GM23338 (cell line): ENCODE results near the gene PRDM5. TPM values are rescaled to one million over a fixed set of nuclear protein-coding genes. Genes with fewer than 3 reads are reported as not detected.

ENCODE experiments used
- ATAC-seq: fragments of 200-7000 bp; cut with Tn5 transposase; 3 replicates; pipeline ENCODE4 v1.9.1; 2020
- DNase-seq: peaks from one replicate; pipeline ENCODE4 v3.0.0-alpha.2; 2015; ENCODE audit warnings: low spot score
- H2AFZ ChIP-seq: fragments of 200-600 bp; sonication (generic); 2 replicates; pipeline ENCODE4 v1.8.0; 2016; ENCODE audit warnings: antibody characterized with exemption, mild to moderate bottlenecking, moderate library complexity
- H3F3A ChIP-seq: fragments of 200-600 bp; sonication (generic); replicated peaks from 2 replicates; pipeline ENCODE4 v1.8.0; 2017; ENCODE audit warnings: antibody characterized with exemption, mixed run types, low read depth
- H3K27ac ChIP-seq: fragments of 200-600 bp; sonication (generic); 2 replicates; pipeline ENCODE4 v1.6.1; 2016; ENCODE audit warnings: low read depth
- H3K27me3 ChIP-seq: fragments of 200-600 bp; sonication (generic); 2 replicates; pipeline ENCODE4 v1.8.0; 2016; ENCODE audit warnings: mild to moderate bottlenecking, mixed run types, moderate library complexity; ENCODE audit not compliant: insufficient read depth
- H3K36me3 ChIP-seq: fragments of 200-600 bp; sonication (generic); 2 replicates; pipeline ENCODE4 v1.8.0; 2016; ENCODE audit warnings: mild to moderate bottlenecking; ENCODE audit not compliant: insufficient read depth
- H3K4me1 ChIP-seq: fragments of 200-600 bp; sonication (generic); 2 replicates; pipeline ENCODE4 v1.8.0; 2016; ENCODE audit warnings: mild to moderate bottlenecking, moderate library complexity; ENCODE audit not compliant: insufficient read depth
- H3K4me2 ChIP-seq: fragments of 200-600 bp; sonication (generic); 2 replicates; pipeline ENCODE4 v1.7.1; 2017; ENCODE audit warnings: mixed run types
- H3K4me3 ChIP-seq: fragments of 200-600 bp; sonication (generic); 2 replicates; pipeline ENCODE4 v1.6.1; 2016; ENCODE audit warnings: mixed run types
- H3K79me2 ChIP-seq: fragments of 200-600 bp; sonication (generic); replicated peaks from 2 replicates; pipeline ENCODE4 v1.8.0; 2017; ENCODE audit warnings: mild to moderate bottlenecking; ENCODE audit not compliant: insufficient read depth
- H3K9me2 ChIP-seq: fragments of 200-600 bp; sonication (generic); 2 replicates; pipeline ENCODE4 v1.8.0; 2017; ENCODE audit not compliant: insufficient read depth
- H4K20me1 ChIP-seq: fragments of 200-600 bp; sonication (generic); replicated peaks from 2 replicates; pipeline ENCODE4 v1.8.0; 2017; ENCODE audit warnings: mild to moderate bottlenecking; ENCODE audit not compliant: insufficient read depth
- H3K27ac Mint-ChIP-seq: 2 replicates; pipeline ENCODE4 v1.8.0; 2020; ENCODE audit warnings: inconsistent platforms, mild to moderate bottlenecking, moderate library complexity, mixed read lengths
- H3K27me3 Mint-ChIP-seq: 3 replicates; pipeline ENCODE4 v1.8.0; 2022; ENCODE audit warnings: low read depth, mild to moderate bottlenecking, moderate library complexity, mixed read lengths, inconsistent platforms; ENCODE audit not compliant: insufficient read depth, poor library complexity
- H3K36me3 Mint-ChIP-seq: 3 replicates; pipeline ENCODE4 v1.8.0; 2021; ENCODE audit warnings: low read depth, mild to moderate bottlenecking, inconsistent platforms, moderate library complexity, mixed read lengths
- H3K4me1 Mint-ChIP-seq: 3 replicates; pipeline ENCODE4 v1.8.0; 2020; ENCODE audit warnings: mild to moderate bottlenecking, inconsistent platforms, mixed read lengths
- H3K4me3 Mint-ChIP-seq: 3 replicates; pipeline ENCODE4 v1.8.0; 2021; ENCODE audit warnings: moderate library complexity, mild to moderate bottlenecking, inconsistent platforms, mixed read lengths
- H3K9me3 Mint-ChIP-seq: 3 replicates; pipeline ENCODE4 v1.8.0; 2020; ENCODE audit warnings: moderate library complexity, mild to moderate bottlenecking, inconsistent platforms, mixed read lengths
- EZH2 ChIP-seq: fragments of 200-600 bp; sonication (generic); IDR thresholded peaks from one replicate; pipeline ENCODE4 v1.8.0; 2017; ENCODE audit warnings: antibody characterized with exemption, mild to moderate bottlenecking, low read depth; ENCODE audit not compliant: unreplicated experiment
- NANOG ChIP-seq: IDR thresholded peaks from 2 replicates; pipeline ENCODE4 v1.6.1; 2016; ENCODE audit warnings: antibody characterized with exemption, borderline replicate concordance
- POLR2AphosphoS5 ChIP-seq: IDR thresholded peaks from 2 replicates; pipeline ENCODE4 v1.6.1; 2016; ENCODE audit warnings: antibody characterized with exemption, low read depth
- STAT1 ChIP-seq: IDR thresholded peaks from one replicate; pipeline ENCODE4 v1.6.1; 2016; ENCODE audit warnings: antibody characterized with exemption; ENCODE audit not compliant: unreplicated experiment
- polyA plus RNA-seq: library from polyadenylated mRNA; unstranded; fragments of >200 nt; fragmentation: Nextera tagmentation; extraction: Ambion mirVana; gene quantifications from 2 replicates; pipeline ENCODE4 v1.2.1, GENCODE V29; 2016
- total RNA-seq: library from RNA; depleted of rRNA; stranded (reverse); fragments of >200 nt; shearing (Covaris generic); gene quantifications from 2 replicates; pipeline ENCODE4 v1.2.3, GENCODE V29; 2014
- TF ChIP-seq, protein P1 (sequence below): IDR thresholded peaks from 2 replicates; pipeline ENCODE4 v1.6.1; 2016; ENCODE audit warnings: antibody characterized with exemption
- TF ChIP-seq, protein P2 (sequence below): fragments of 250-450 bp; sonication (Bioruptor Pico); IDR thresholded peaks from 2 replicates; pipeline ENCODE4 v1.5.0; 2020; ENCODE audit warnings: mild to moderate bottlenecking, moderate library complexity
- TF ChIP-seq, protein P3 (sequence below), 2 experiments: fragments of 200-600 bp in 1 of 2; sonication (generic) in 1 of 2; conservative IDR thresholded peaks; 2 replicates each; pipeline versions ENCODE4 v1.5.1 to v1.6.1; 2016 to 2017; ENCODE audit warnings: antibody characterized with exemption in 2 of 2, low read depth in 2 of 2, mild to moderate bottlenecking in 2 of 2, moderate library complexity in 1 of 2

Gene PRDM5
- total and polyA plus RNA-seq, 2 experiments from 2014 or later: 11.2 to 40.4 TPM

DNA sequence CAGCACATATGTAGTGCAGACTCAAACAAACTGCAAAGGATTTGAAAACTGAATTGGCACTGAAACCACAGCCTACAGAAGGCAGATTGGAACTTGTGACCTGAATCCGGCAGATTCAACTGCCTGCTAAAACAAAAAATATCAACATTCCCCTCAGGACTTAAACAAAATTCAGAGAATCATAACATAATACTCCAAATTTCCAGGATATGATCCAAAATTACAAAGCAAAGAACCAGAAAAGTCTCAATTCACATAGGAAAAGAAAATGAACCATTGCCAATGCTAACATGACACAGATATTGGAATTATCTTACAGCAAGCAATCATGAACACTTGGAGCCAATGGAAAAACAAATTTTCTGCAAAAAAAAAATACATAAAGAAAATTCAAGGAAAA, 250.4 kb downstream of the PRDM5 start:
- H3K27me3 ChIP-seq: no peaks in the 10 kb centered on the region
- peak overlapping the region; percentile 16 for H3K27ac Mint-ChIP-seq
- peaks cover 6% of the 10 kb centered on the region; the same call in 1 of the 3 replicates for H3K9me3 Mint-ChIP-seq
- TF ChIP-seq POLR2AphosphoS5 (no peak), EZH2 (no peak), NANOG (no peak)
- TF ChIP-seq, protein P1, sequence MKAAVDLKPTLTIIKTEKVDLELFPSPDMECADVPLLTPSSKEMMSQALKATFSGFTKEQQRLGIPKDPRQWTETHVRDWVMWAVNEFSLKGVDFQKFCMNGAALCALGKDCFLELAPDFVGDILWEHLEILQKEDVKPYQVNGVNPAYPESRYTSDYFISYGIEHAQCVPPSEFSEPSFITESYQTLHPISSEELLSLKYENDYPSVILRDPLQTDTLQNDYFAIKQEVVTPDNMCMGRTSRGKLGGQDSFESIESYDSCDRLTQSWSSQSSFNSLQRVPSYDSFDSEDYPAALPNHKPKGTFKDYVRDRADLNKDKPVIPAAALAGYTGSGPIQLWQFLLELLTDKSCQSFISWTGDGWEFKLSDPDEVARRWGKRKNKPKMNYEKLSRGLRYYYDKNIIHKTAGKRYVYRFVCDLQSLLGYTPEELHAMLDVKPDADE: no peak
- TF ChIP-seq, protein P2, sequence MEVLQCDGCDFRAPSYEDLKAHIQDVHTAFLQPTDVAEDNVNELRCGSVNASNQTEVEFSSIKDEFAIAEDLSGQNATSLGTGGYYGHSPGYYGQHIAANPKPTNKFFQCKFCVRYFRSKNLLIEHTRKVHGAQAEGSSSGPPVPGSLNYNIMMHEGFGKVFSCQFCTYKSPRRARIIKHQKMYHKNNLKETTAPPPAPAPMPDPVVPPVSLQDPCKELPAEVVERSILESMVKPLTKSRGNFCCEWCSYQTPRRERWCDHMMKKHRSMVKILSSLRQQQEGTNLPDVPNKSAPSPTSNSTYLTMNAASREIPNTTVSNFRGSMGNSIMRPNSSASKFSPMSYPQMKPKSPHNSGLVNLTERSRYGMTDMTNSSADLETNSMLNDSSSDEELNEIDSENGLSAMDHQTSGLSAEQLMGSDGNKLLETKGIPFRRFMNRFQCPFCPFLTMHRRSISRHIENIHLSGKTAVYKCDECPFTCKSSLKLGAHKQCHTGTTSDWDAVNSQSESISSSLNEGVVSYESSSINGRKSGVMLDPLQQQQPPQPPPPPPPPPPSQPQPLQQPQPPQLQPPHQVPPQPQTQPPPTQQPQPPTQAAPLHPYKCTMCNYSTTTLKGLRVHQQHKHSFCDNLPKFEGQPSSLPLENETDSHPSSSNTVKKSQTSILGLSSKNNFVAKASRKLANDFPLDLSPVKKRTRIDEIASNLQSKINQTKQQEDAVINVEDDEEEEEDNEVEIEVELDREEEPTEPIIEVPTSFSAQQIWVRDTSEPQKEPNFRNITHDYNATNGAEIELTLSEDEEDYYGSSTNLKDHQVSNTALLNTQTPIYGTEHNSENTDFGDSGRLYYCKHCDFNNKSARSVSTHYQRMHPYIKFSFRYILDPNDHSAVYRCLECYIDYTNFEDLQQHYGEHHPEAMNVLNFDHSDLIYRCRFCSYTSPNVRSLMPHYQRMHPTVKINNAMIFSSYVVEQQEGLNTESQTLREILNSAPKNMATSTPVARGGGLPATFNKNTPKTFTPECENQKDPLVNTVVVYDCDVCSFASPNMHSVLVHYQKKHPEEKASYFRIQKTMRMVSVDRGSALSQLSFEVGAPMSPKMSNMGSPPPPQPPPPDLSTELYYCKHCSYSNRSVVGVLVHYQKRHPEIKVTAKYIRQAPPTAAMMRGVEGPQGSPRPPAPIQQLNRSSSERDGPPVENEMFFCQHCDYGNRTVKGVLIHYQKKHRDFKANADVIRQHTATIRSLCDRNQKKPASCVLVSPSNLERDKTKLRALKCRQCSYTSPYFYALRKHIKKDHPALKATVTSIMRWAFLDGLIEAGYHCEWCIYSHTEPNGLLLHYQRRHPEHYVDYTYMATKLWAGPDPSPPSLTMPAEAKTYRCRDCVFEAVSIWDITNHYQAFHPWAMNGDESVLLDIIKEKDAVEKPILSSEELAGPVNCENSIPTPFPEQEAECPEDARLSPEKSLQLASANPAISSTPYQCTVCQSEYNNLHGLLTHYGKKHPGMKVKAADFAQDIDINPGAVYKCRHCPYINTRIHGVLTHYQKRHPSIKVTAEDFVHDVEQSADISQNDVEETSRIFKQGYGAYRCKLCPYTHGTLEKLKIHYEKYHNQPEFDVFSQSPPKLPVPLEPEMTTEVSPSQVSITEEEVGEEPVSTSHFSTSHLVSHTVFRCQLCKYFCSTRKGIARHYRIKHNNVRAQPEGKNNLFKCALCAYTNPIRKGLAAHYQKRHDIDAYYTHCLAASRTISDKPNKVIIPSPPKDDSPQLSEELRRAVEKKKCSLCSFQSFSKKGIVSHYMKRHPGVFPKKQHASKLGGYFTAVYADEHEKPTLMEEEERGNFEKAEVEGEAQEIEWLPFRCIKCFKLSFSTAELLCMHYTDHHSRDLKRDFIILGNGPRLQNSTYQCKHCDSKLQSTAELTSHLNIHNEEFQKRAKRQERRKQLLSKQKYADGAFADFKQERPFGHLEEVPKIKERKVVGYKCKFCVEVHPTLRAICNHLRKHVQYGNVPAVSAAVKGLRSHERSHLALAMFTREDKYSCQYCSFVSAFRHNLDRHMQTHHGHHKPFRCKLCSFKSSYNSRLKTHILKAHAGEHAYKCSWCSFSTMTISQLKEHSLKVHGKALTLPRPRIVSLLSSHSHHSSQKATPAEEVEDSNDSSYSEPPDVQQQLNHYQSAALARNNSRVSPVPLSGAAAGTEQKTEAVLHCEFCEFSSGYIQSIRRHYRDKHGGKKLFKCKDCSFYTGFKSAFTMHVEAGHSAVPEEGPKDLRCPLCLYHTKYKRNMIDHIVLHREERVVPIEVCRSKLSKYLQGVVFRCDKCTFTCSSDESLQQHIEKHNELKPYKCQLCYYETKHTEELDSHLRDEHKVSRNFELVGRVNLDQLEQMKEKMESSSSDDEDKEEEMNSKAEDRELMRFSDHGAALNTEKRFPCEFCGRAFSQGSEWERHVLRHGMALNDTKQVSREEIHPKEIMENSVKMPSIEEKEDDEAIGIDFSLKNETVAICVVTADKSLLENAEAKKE (CRISPR knock-in tag): no peak
- no peaks in the 10 kb centered on the region for H3K36me3 ChIP-seq
- H3K4me1 Mint-ChIP-seq: peaks cover 32% of the 10 kb centered on the region
- H3K4me3 Mint-ChIP-seq: no peak overlapping the region
- peaks cover 3% of the 10 kb centered on the region; the same call in 2 of the 3 replicates for H3K36me3 Mint-ChIP-seq
- H3K4me2 ChIP-seq: no peak overlapping the region
- H3K27me3 Mint-ChIP-seq: no peaks in the 10 kb centered on the region
- ATAC-seq: no peak
- H3K27ac ChIP-seq: peak overlapping the region; percentile 83
- no peaks in the 10 kb centered on the region; the same call in 1 of the 2 replicates for H3K9me2 ChIP-seq
- no peaks in the 10 kb centered on the region for H4K20me1 ChIP-seq
- H3K4me1 ChIP-seq: no peaks in the 10 kb centered on the region; the same call in 1 of the 2 replicates
- DNase-seq: no peak
- H3K79me2 ChIP-seq: no peaks in the 10 kb centered on the region
- no peak overlapping the region for H2AFZ ChIP-seq
- no peaks in the 10 kb centered on the region for H3F3A ChIP-seq
- H3K4me3 ChIP-seq: no peak overlapping the region

DNA sequence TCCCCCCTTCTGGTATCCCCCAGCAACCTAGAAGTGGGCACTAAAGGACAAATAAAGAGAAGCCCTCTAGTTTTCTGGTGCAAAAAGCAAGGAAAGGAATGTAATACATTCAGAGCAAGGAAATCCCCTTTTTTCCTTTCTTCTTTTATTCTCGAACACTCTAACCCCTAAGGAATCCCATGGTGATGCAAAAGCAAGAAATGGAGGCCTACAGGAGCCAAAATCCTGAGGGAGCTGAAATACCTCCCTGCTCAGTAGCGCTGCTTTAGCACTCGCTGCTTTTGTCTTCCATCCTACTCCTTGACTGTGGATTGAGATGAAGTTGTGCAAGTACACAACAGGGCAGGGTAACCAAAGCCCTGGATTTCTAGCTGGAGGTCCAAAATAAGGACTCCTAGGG, 251.0 kb downstream of the PRDM5 start:
- H4K20me1 ChIP-seq: no peaks in the 10 kb centered on the region
- Mint-ChIP-seq H3K4me1 (peaks cover 32% of the 10 kb centered on the region), H3K27me3 (no peaks in the 10 kb centered on the region), H3K36me3 (peaks cover 3% of the 10 kb centered on the region; the same call in 2 of the 3 replicates), H3K9me3 (peaks cover 6% of the 10 kb centered on the region; the same call in 1 of the 3 replicates), H3K4me3 (no peak overlapping the region), H3K27ac (peak overlapping the region; percentile 82)
- no peak overlapping the region for H2AFZ ChIP-seq
- no peaks in the 10 kb centered on the region for H3K27me3 ChIP-seq
- H3K4me2 ChIP-seq: no peak overlapping the region
- peak; percentile 92 for ATAC-seq
- no peaks in the 10 kb centered on the region for H3K79me2 ChIP-seq
- H3F3A ChIP-seq: no peaks in the 10 kb centered on the region
- H3K9me2 ChIP-seq: no peaks in the 10 kb centered on the region; the same call in 1 of the 2 replicates
- H3K36me3 ChIP-seq: no peaks in the 10 kb centered on the region
- H3K27ac ChIP-seq: peak overlapping the region; percentile 83
- DNase-seq: peak; percentile 69
- H3K4me1 ChIP-seq: no peaks in the 10 kb centered on the region; the same call in 1 of the 2 replicates
- H3K4me3 ChIP-seq: no peak overlapping the region
- no peak for TF ChIP-seq STAT1
- TF ChIP-seq, protein P3, sequence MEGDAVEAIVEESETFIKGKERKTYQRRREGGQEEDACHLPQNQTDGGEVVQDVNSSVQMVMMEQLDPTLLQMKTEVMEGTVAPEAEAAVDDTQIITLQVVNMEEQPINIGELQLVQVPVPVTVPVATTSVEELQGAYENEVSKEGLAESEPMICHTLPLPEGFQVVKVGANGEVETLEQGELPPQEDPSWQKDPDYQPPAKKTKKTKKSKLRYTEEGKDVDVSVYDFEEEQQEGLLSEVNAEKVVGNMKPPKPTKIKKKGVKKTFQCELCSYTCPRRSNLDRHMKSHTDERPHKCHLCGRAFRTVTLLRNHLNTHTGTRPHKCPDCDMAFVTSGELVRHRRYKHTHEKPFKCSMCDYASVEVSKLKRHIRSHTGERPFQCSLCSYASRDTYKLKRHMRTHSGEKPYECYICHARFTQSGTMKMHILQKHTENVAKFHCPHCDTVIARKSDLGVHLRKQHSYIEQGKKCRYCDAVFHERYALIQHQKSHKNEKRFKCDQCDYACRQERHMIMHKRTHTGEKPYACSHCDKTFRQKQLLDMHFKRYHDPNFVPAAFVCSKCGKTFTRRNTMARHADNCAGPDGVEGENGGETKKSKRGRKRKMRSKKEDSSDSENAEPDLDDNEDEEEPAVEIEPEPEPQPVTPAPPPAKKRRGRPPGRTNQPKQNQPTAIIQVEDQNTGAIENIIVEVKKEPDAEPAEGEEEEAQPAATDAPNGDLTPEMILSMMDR (conservative IDR thresholded peaks at IDR 0.05; ENCODE audit: low read depth in 2 of 2): no peak
